Activated CD4-positive, alpha-beta memory T cell treated with anti-CD3 and anti-CD28 coated beads for 36 hours (primary cell): ENCODE measurements around the gene PIGX. TPM values are rescaled to one million over a fixed set of nuclear protein-coding genes. Genes with fewer than 3 reads are reported as not detected.

Experiments used
- CTCF ChIA-PET: fragments of 350-600 bp; sonication (Branson Sonifier 250); formaldehyde crosslinking; loops from one replicate; lab custom pipeline; 2021; ENCODE audit warnings: antibody characterized with exemption, inconsistent platforms; lab: Charles Lee
- POLR2A ChIA-PET: fragments of 350-600 bp; sonication (Branson Sonifier 250); formaldehyde crosslinking; loops from one replicate; lab custom pipeline; 2021; ENCODE audit warnings: antibody characterized with exemption; lab: Charles Lee
- DNase-seq: peaks from one replicate; pipeline ENCODE4 v3.0.0-alpha.2; 2020
- H3K27ac Mint-ChIP-seq: one replicate; pipeline ENCODE4 v1.8.0; 2021; ENCODE audit warnings: mixed read lengths
- H3K27me3 Mint-ChIP-seq: one replicate; pipeline ENCODE4 v1.8.0; 2021; ENCODE audit warnings: mixed read lengths
- H3K36me3 Mint-ChIP-seq: one replicate; pipeline ENCODE4 v1.8.0; 2021; ENCODE audit warnings: mixed read lengths
- H3K4me1 Mint-ChIP-seq: one replicate; pipeline ENCODE4 v1.8.0; 2021; ENCODE audit warnings: low read depth, mixed read lengths
- H3K4me3 Mint-ChIP-seq: one replicate; pipeline ENCODE4 v1.8.0; 2021; ENCODE audit warnings: mild to moderate bottlenecking, mixed read lengths
- H3K9me3 Mint-ChIP-seq: one replicate; pipeline ENCODE4 v1.8.0; 2021; ENCODE audit warnings: mixed read lengths
- intact Hi-C: fragments of 100-400 bp; cut with micrococcal nuclease; formaldehyde crosslinking; loops from one replicate; pipeline ENCODE4 v1.15.1; 2023
- total RNA-seq, 2 experiments: library from RNA; stranded (reverse); gene quantifications; one replicate each; pipeline ENCODE4 v1.2.3, GENCODE V29; 2021

PIGX gene
- total RNA-seq, 2 experiments from 2014 or later, result 47.5 to 49.2 TPM

DNA sequence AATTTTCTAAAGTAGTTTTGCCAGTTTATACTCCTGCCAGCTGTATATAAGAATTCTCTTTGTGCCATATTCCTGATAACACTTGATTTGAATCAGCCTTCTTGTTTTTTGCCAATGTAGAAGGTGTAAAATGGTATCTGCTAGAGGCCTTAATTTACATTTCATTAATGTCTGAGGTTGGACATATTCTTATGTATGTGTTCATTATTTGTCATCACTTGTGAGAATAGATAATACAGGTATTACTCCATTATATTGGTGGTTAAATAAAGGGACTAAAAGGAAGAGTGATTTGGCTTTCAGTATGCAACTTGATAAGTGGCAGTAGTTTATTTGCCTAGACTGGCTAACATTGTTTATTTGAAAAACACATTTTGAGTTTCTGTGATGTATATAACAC is 53.3 kb downstream of the PIGX start:
- CTCF ChIA-PET, result no interaction called here
- intact Hi-C loops, result no loop called here
- Mint-ChIP-seq H3K36me3 (peaks cover 9% of the 10 kb centered on the region), H3K4me1 (peaks cover 18% of the 10 kb centered on the region), H3K27me3 (no peaks in the 10 kb centered on the region), H3K4me3 (no peak overlapping the region), H3K9me3 (no peaks in the 10 kb centered on the region), H3K27ac (no peak overlapping the region)
- POLR2A ChIA-PET, result interaction anchor here (0.6 kb wide), 1 partner anchor 14 kb away, joined by 3 read pairs; no protein-coding TSS in a partner anchor
- DNase-seq, result no peak

GRCh38 chr3:196771067-196771466 is 58.9 kb downstream of the PIGX start:
- Mint-ChIP-seq H3K27ac (no peak overlapping the region), H3K36me3 (peaks cover 11% of the 10 kb centered on the region), H3K27me3 (no peaks in the 10 kb centered on the region), H3K9me3 (no peaks in the 10 kb centered on the region), H3K4me1 (peaks cover 54% of the 10 kb centered on the region), H3K4me3 (no peak overlapping the region)
- DNase-seq, result no peak
- CTCF ChIA-PET, result interaction anchor here (0.8 to 1.7 kb wide), 2 partner anchors 199 to 248 kb away, joined by 3 to 4 read pairs; no protein-coding TSS in a partner anchor
- POLR2A ChIA-PET, result interaction anchor here (0.5 kb wide), 1 partner anchor 104 kb away, joined by 4 read pairs; no protein-coding TSS in a partner anchor
- intact Hi-C loops, result no loop called here

DNA sequence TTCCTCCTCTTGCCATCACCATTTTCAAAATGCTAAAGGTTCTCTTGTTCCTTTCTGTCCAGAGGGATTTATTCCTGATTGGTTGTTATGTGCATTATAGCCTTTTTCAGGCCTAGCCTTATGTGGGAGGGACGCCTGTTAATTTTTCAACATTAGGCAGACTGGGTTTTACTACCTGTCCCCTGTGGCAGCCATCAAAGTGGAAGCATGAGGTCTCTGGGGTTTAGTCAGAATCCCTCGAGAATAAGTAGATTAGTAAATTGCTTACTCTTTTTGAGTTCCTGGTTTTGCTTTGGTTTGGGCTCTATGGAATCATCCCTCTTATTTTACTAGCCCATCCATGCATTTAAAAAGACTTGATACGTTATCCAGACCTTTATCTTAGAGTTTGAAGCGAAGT is 59.9 kb downstream of the PIGX start:
- peaks cover 17% of the 10 kb centered on the region for H3K36me3 Mint-ChIP-seq
- peaks cover 60% of the 10 kb centered on the region for H3K4me1 Mint-ChIP-seq
- intact Hi-C loops, result no loop called here
- no peak for DNase-seq
- H3K27ac Mint-ChIP-seq, result no peak overlapping the region
- no peaks in the 10 kb centered on the region for H3K27me3 Mint-ChIP-seq
- H3K9me3 Mint-ChIP-seq, result no peaks in the 10 kb centered on the region
- ChIA-PET CTCF (no interaction called here), POLR2A (no interaction called here)
- H3K4me3 Mint-ChIP-seq, result no peak overlapping the region

- H3K36me3 Mint-ChIP-seq, result peaks cover 17% of the 10 kb centered on the region
- CTCF ChIA-PET, result no interaction called here
Measured at GRCh38 chr3:196772897-196773296, 60.7 kb downstream of the PIGX start.

DNA sequence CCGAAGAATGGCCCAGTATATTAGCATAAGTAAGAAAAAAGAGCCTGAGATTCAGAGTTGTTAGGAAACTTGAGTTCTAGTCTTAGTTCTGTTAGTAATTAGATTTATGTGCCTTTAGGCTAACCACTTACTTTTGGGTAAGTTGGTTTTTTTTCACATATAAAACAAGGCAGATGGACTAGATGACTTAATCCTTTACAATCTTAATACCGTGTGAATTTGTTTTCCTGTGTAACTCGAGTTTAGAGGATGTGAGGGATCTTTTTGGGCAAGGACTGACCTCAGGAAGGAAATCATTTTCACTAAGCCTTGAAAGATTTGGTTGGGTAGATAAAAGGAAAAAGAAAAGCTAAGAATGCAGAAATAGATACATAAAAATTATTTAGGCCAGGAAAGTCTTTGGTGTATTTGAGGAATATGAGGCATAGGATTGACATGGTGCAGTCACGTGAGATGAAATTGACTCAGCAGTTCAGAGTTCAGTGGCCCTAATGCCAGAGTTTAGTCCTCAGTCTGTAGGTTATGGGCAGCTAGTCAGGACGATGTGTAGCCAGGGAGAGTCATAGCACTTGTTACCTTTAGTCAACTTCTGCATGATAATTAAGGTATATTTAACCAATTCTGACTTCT is 62.1 kb downstream of the PIGX start:
- peak overlapping the region; percentile 4 for H3K27ac Mint-ChIP-seq
- DNase-seq, result peak; percentile 22
- ChIA-PET POLR2A (no interaction called here), CTCF (no interaction called here)
- peaks cover 72% of the 10 kb centered on the region for H3K4me1 Mint-ChIP-seq
- peaks cover 17% of the 10 kb centered on the region for H3K36me3 Mint-ChIP-seq
- no peaks in the 10 kb centered on the region for H3K9me3 Mint-ChIP-seq
- no peak overlapping the region for H3K4me3 Mint-ChIP-seq
- intact Hi-C loops, result no loop called here
- no peaks in the 10 kb centered on the region for H3K27me3 Mint-ChIP-seq

More at GRCh38 chr3:196772897-196773296, 60.7 kb downstream of the PIGX start:
- Mint-ChIP-seq H3K27ac (no peak overlapping the region), H3K4me3 (no peak overlapping the region), H3K9me3 (no peaks in the 10 kb centered on the region), H3K4me1 (peaks cover 65% of the 10 kb centered on the region), H3K27me3 (no peaks in the 10 kb centered on the region)
- POLR2A ChIA-PET, result no interaction called here
- intact Hi-C loops, result no loop called here
- DNase-seq, result no peak

DNA sequence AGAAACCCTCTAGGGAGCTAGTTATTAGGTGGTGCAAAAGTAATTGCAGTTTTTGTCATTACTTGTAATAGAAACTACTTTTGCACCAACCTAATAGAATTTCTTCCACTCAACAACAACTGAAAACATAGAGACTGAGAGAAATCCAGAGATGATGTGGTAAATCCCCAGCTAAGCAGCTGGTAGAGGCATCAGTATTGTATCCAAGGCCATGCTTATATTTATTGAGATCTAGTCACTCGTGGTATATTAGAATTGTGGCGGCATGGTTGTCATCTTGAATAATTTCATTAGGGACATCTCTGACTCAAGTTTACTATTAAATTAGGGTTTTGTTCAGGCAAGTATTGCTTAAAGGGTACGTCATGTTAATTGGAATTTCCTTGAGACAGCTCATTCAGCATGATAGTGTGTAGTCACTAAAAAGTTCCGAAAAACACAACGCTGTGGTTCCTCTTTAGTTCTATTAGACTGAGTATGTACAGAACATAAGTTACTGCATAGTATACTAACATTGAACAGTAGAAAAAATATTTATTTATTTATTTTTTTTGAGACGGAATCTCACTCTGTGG is 62.8 kb downstream of the PIGX start:
- Mint-ChIP-seq H3K4me1 (peaks cover 71% of the 10 kb centered on the region), H3K27ac (no peak overlapping the region), H3K9me3 (peaks cover 5% of the 10 kb centered on the region), H3K27me3 (no peaks in the 10 kb centered on the region), H3K4me3 (no peak overlapping the region), H3K36me3 (peaks cover 24% of the 10 kb centered on the region)
- ChIA-PET POLR2A (no interaction called here), CTCF (no interaction called here)
- DNase-seq, result no peak
- intact Hi-C loops, result no loop called here

GRCh38 chr3:196775938-196776337 is 63.8 kb downstream of the PIGX start:
- no peak overlapping the region for H3K27ac Mint-ChIP-seq
- peaks cover 75% of the 10 kb centered on the region for H3K4me1 Mint-ChIP-seq
- DNase-seq, result no peak
- H3K27me3 Mint-ChIP-seq, result no peaks in the 10 kb centered on the region
- peaks cover 9% of the 10 kb centered on the region for H3K9me3 Mint-ChIP-seq
- intact Hi-C loops, result no loop called here
- ChIA-PET POLR2A (no interaction called here), CTCF (no interaction called here)
- no peak overlapping the region for H3K4me3 Mint-ChIP-seq
- H3K36me3 Mint-ChIP-seq, result peaks cover 27% of the 10 kb centered on the region

DNA sequence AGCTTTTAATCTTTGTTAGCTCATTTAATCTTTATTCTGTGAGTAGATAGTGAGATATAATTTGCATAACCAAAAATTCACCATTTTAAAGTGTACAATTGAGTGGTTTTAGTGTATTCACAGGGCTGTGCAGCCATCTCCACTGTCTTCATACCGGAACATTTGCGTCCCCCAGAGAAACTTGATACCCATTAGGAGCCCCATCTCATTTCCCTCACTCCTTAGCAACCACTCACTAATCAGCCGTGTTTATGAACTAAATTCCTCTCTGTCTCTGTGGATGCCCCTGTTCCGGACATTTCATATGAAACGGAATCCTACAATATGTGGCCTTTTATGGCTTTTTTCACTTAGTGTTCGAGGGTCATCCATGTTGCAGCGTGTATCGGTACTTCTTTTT is 65.7 kb downstream of the PIGX start:
- no peaks in the 10 kb centered on the region for H3K27me3 Mint-ChIP-seq
- intact Hi-C loops, result no loop called here
- ChIA-PET CTCF (no interaction called here), POLR2A (no interaction called here)
- H3K9me3 Mint-ChIP-seq, result peaks cover 9% of the 10 kb centered on the region
- no peak overlapping the region for H3K27ac Mint-ChIP-seq
- H3K4me1 Mint-ChIP-seq, result peaks cover 61% of the 10 kb centered on the region
- no peak for DNase-seq
- H3K4me3 Mint-ChIP-seq, result no peak overlapping the region
- peaks cover 30% of the 10 kb centered on the region for H3K36me3 Mint-ChIP-seq

DNA sequence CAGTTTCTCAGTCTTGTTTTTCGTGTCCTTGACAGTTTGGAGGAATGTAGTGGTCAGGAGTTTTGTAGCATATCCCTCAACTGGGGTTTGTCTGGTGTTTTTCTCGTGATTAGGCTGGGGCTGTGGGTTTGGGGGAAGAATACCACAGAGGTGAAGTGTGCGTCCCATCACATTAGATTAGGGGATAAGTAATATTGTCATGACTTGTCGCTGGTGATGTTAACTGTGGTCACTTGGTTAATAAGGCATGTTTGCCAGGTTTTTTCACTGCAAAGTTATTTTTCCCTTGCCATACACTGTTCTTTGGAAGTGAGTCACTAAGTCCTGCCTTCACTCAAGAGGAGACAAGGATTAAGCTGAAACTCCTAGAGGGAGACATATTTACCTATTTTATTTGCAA is 66.6 kb downstream of the PIGX start:
- ChIA-PET POLR2A (no interaction called here), CTCF (no interaction called here)
- DNase-seq, result no peak
- Mint-ChIP-seq H3K4me1 (peaks cover 53% of the 10 kb centered on the region), H3K27me3 (no peaks in the 10 kb centered on the region), H3K9me3 (peaks cover 9% of the 10 kb centered on the region), H3K27ac (no peak overlapping the region), H3K4me3 (no peak overlapping the region), H3K36me3 (peaks cover 40% of the 10 kb centered on the region)
- intact Hi-C loops, result no loop called here

DNA sequence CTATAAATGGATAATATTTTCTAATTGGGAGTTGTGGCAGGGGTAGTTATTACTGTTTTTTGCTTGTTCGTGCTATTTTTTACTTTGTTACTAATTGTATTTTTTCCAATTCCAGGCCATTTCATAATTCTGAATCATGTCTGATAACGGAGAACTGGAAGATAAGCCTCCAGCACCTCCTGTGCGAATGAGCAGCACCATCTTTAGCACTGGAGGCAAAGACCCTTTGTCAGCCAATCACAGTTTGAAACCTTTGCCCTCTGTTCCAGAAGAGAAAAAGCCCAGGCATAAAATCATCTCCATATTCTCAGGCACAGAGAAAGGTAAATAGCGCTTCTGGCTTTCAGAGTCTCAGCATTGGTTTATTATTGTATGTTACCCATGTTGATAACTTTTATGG is 70.3 kb downstream of the PIGX start:
- intact Hi-C loops, result no loop called here
- ChIA-PET POLR2A (no interaction called here), CTCF (no interaction called here)
- peaks cover 30% of the 10 kb centered on the region for H3K4me1 Mint-ChIP-seq
- H3K4me3 Mint-ChIP-seq, result no peak overlapping the region
- no peaks in the 10 kb centered on the region for H3K27me3 Mint-ChIP-seq
- H3K36me3 Mint-ChIP-seq, result peaks cover 49% of the 10 kb centered on the region
- peaks cover 9% of the 10 kb centered on the region for H3K9me3 Mint-ChIP-seq
- no peak overlapping the region for H3K27ac Mint-ChIP-seq
- no peak for DNase-seq

Other genes starting within 250 kb of the PIGX start
- 10 to 100 TPM; 26.1 to 27.2 TPM for gene RNF168, start 208.6 kb upstream of the PIGX start, total RNA-seq
- not detected for gene SMCO1, start 197.0 kb upstream of the PIGX start, total RNA-seq
- 10 to 100 TPM; 20.9 to 24.1 TPM for gene WDR53, start 143.8 kb upstream of the PIGX start, total RNA-seq
- 10 to 100 TPM; 16.3 to 17.2 TPM for gene FBXO45, start 143.7 kb upstream of the PIGX start, total RNA-seq
- 10 to 100 TPM; 24.5 to 25.3 TPM for gene NRROS, start 72.7 kb upstream of the PIGX start, total RNA-seq
- 1 to 10 TPM; 6.5 to 6.6 TPM for gene CEP19, start 127 bp upstream of the PIGX start, total RNA-seq
- gene PAK2, start 27.5 kb downstream of the PIGX start, total RNA-seq, result 100 to 1,000 TPM in 1 of 2 experiments, 10 to 100 TPM in 1; 98.4 to 101 TPM
- gene SENP5, start 155.5 kb downstream of the PIGX start, total RNA-seq, result 10 to 100 TPM; 30.5 to 32.0 TPM
- gene NCBP2, start 230.2 kb downstream of the PIGX start, total RNA-seq, result 10 to 100 TPM; 83.0 to 85.1 TPM